ENCODE results near the gene MDH2. TPM values are rescaled to one million over a fixed set of nuclear protein-coding genes. Genes with fewer than 3 reads are reported as not detected.
"Not testable (repeated sequence)": the region's sequence is repeated elsewhere in the genome, so short reads cannot be mapped to it uniquely, and the experiment has no call there.

Gene MDH2
- total and polyA plus RNA-seq, 2 experiments from 2014 or later, result 68.5 to 236 TPM

DNA sequence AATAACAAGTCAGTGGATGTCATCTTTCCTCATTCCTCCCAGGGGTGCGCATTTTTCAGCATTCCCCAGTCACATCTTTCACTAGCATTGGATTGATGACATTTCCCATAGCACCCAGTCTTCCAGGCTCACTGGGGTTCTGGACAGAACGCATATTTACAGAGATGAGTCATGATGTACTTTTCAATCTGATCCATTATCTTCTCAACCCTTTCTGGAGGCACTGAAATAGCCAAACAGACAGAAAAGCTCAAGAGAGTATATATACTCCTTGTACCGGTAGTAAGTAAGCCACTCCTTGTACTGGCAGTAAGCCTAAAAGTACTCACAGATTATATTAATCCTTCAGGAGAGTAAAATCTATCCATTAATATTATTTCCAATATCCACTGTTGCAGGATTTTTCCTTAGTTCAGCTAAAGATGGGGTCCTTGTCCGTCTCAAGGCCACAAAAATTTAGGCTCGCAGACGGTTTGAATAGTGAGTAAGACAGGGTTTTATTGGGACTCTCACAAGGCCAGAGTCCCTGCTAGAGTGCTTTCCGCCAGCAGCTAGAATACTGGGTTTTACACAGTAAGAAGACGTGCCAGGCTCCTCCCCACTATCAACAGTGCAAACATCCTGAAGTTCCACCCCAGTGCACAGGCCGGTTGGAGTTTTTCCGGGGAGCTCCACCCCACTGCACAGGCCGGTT lies 60.8 kb downstream of the MDH2 start:
- no peak overlapping the region for H2AFZ ChIP-seq
- H3K9me2 ChIP-seq (replicated peaks; ENCODE audit: insufficient read depth), result no peaks in the 10 kb centered on the region
- peak overlapping the region; percentile 3 for H3K4me2 ChIP-seq
- H3K4me1 ChIP-seq (ENCODE audit: insufficient read depth), result peaks cover 8% of the 10 kb centered on the region
- H3K9me3 ChIP-seq (ENCODE audit: low read depth), result no peaks in the 10 kb centered on the region
- H3K27ac ChIP-seq, result peak overlapping the region; percentile 67
- H3K36me3 ChIP-seq (replicated peaks; ENCODE audit: insufficient read depth, low read depth), result no peaks in the 10 kb centered on the region
- DNase-seq (ENCODE audit: low spot score), result peak; percentile 76
- H3K27me3 ChIP-seq, result no peaks in the 10 kb centered on the region
- H3K4me3 ChIP-seq, result no peak overlapping the region
- no peaks in the 10 kb centered on the region for H3K79me2 ChIP-seq
- 39% methylated on average over 11 of the region's 11 CpGs for WGBS (ENCODE audit: low lambda C conversion rate, missing lambda C conversion rate)
- no peaks in the 10 kb centered on the region for H4K20me1 ChIP-seq (ENCODE audit: insufficient read depth, poor library complexity, severe bottlenecking)
- TF ChIP-seq, protein P1, sequence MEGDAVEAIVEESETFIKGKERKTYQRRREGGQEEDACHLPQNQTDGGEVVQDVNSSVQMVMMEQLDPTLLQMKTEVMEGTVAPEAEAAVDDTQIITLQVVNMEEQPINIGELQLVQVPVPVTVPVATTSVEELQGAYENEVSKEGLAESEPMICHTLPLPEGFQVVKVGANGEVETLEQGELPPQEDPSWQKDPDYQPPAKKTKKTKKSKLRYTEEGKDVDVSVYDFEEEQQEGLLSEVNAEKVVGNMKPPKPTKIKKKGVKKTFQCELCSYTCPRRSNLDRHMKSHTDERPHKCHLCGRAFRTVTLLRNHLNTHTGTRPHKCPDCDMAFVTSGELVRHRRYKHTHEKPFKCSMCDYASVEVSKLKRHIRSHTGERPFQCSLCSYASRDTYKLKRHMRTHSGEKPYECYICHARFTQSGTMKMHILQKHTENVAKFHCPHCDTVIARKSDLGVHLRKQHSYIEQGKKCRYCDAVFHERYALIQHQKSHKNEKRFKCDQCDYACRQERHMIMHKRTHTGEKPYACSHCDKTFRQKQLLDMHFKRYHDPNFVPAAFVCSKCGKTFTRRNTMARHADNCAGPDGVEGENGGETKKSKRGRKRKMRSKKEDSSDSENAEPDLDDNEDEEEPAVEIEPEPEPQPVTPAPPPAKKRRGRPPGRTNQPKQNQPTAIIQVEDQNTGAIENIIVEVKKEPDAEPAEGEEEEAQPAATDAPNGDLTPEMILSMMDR (IDR thresholded peaks at IDR 0.05; ENCODE audit: poor library complexity), result no peak
- TF ChIP-seq EZH2 (IDR thresholded peaks at IDR 0.05; ENCODE audit: borderline replicate concordance) (no peak), EZH2phosphoT487 (IDR thresholded peaks at IDR 0.05; ENCODE audit: low read depth, severe bottlenecking, unreplicated experiment) (no peak)

DNA sequence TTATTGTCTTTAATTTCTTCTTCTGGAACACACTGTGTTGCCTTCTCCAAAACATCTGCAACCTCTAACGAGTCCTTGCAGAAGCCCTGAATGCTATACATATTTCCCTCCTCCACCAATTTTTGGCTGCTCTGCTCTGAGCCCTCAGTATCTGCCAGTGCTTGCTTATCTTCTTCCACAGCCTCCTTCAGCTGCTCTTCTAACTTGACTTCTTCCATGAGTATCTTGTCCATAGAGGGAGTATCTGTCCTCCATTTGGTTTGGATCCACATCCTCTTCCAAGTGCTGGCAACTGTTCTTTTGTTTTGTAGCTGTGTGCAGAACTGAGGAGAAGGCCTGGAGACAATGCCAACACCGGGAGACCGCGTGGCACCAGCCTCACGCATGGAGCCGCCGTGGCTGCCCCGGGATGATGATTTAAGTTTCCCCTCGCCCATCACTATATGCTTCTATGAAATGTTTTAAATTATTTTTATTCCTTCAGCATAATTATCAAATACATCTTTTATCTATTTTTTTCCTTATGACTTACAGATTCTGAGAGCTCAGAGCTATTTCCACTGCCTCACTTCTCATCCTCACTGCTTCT lies 65.2 kb downstream of the MDH2 start:
- 91% methylated on average over 9 of the region's 9 CpGs for WGBS (ENCODE audit: low lambda C conversion rate, missing lambda C conversion rate)

DNA sequence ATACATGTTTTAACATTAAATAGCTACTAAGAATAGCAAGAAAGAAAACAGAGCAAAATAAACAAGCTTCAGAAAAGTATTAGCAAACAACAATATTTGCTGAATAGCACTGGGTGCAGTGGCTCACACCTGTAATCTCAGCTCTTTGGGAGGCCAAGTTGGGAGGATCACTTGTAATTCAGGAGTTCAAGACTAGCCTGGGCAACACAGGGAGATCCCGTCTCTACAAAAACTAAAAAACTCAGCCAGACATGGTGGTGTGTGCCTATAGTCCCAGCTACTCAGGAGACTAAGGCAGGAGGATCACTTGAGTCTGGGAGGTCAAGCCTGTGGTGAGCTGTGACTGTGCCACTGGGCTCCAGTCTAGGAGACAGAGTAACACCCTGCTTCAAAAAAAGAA lies 66.8 kb downstream of the MDH2 start:
- not testable (repeated sequence) for H4K20me1 ChIP-seq (ENCODE audit: insufficient read depth, poor library complexity, severe bottlenecking); H3K4me2 ChIP-seq; H3K9me2 ChIP-seq (replicated peaks; ENCODE audit: insufficient read depth); H3K4me3 ChIP-seq; H3K4me1 ChIP-seq (ENCODE audit: insufficient read depth); H3K27ac ChIP-seq; DNase-seq (ENCODE audit: low spot score); H2AFZ ChIP-seq; H3K79me2 ChIP-seq; H3K27me3 ChIP-seq; H3K9me3 ChIP-seq (ENCODE audit: low read depth); H3K36me3 ChIP-seq (replicated peaks; ENCODE audit: insufficient read depth, low read depth)
- WGBS (ENCODE audit: low lambda C conversion rate, missing lambda C conversion rate), result 92% methylated on average over 1 of the region's 1 CpG

More for the DNA sequence above, 65.2 kb downstream of the MDH2 start:
- H3K9me2 ChIP-seq (replicated peaks; ENCODE audit: insufficient read depth); H2AFZ ChIP-seq; H3K4me1 ChIP-seq (ENCODE audit: insufficient read depth); H3K27ac ChIP-seq; H4K20me1 ChIP-seq (ENCODE audit: insufficient read depth, poor library complexity, severe bottlenecking); H3K36me3 ChIP-seq (replicated peaks; ENCODE audit: insufficient read depth, low read depth); H3K79me2 ChIP-seq; DNase-seq (ENCODE audit: low spot score); H3K27me3 ChIP-seq; H3K4me3 ChIP-seq; H3K4me2 ChIP-seq; H3K9me3 ChIP-seq (ENCODE audit: low read depth): not testable (repeated sequence)

Small RNAs within 50 kb of the gene (small RNA-seq; reads per million reads assigned to genes)
- gene RNU6-863P, result not detected

Other genes with a start within 250 kb of the MDH2 start
- not detected in 2 replicates for gene CCL24, start 234.3 kb upstream of the MDH2 start, total RNA-seq
- not detected in 2 replicates for gene CCL24, start 234.3 kb upstream of the MDH2 start, polyA plus RNA-seq
- 57.6 and 61.1 TPM in 2 replicates for gene RHBDD2, start 169.1 kb upstream of the MDH2 start, total RNA-seq
- gene RHBDD2, start 169.1 kb upstream of the MDH2 start, polyA plus RNA-seq, result 177 and 178 TPM in 2 replicates
- gene POR, start 133.0 kb upstream of the MDH2 start, total RNA-seq, result 102 and 106 TPM in 2 replicates
- gene POR, start 133.0 kb upstream of the MDH2 start, polyA plus RNA-seq, result 212 and 220 TPM in 2 replicates
- gene TMEM120A, start 53.5 kb upstream of the MDH2 start, total RNA-seq, result 40.6 and 50.7 TPM in 2 replicates
- gene TMEM120A, start 53.5 kb upstream of the MDH2 start, polyA plus RNA-seq, result 91.1 and 99.5 TPM in 2 replicates
- gene STYXL1, start 106 bp upstream of the MDH2 start, total RNA-seq, result 64.4 and 70.1 TPM in 2 replicates
- 56.3 and 64.6 TPM in 2 replicates for gene STYXL1, start 106 bp upstream of the MDH2 start, polyA plus RNA-seq
- gene SRRM3, start 153.8 kb downstream of the MDH2 start, total RNA-seq, result 1.5 and 1.7 TPM in 2 replicates
- gene SRRM3, start 153.8 kb downstream of the MDH2 start, polyA plus RNA-seq, result 2.3 and 3.1 TPM in 2 replicates

All from hepatocyte (in vitro differentiated cells).